Activated CD8-positive, alpha-beta memory T cell treated with anti-CD3 and anti-CD28 coated beads, Interleukin-2, amount 50 U/mL, for 48 hours (primary cell): ENCODE measurements around the gene ANXA3.
"Not testable (repeated sequence)": the region's sequence is repeated elsewhere in the genome, so short reads cannot be mapped to it uniquely, and the experiment has no call there.

Source experiments
- DNase-seq: peaks from one replicate; pipeline ENCODE4 v3.0.0-alpha.2; 2020

The ANXA3 gene

GRCh38 chr4:78551420-78552351 is at the start of gene ANXA3:
ANXA3 (plus strand) TSS chr4:78551770; CDS start chr4:78554474, 2,704 bp downstream.
- peak; percentile 58 for DNase-seq

- DNase-seq = not testable (repeated sequence)
Observed at GRCh38 chr4:78506260-78506659, 45.3 kb upstream of the ANXA3 start.

GRCh38 chr4:78509043-78509442 is 42.5 kb upstream of the ANXA3 start:
- no peak for DNase-seq

- DNase-seq = no peak
Observed at GRCh38 chr4:78510108-78510507, 41.5 kb upstream of the ANXA3 start.

- DNase-seq = no peak
Observed at GRCh38 chr4:78510681-78511080, 40.9 kb upstream of the ANXA3 start.

GRCh38 chr4:78512357-78512920 is 39.1 kb upstream of the ANXA3 start:
- no peak for DNase-seq

GRCh38 chr4:78513411-78513975 is 38.1 kb upstream of the ANXA3 start:
- no peak for DNase-seq

- no peak for DNase-seq
Observed at GRCh38 chr4:78517050-78517652, 34.4 kb upstream of the ANXA3 start.

GRCh38 chr4:78518561-78518960 is 33.0 kb upstream of the ANXA3 start:
- no peak for DNase-seq

- DNase-seq = no peak
Observed at GRCh38 chr4:78519962-78520361, 31.6 kb upstream of the ANXA3 start.

GRCh38 chr4:78520808-78521226 is 30.8 kb upstream of the ANXA3 start:
- no peak for DNase-seq

- DNase-seq = no peak
Observed at GRCh38 chr4:78524009-78524408, 27.6 kb upstream of the ANXA3 start.

- no peak for DNase-seq
Observed at GRCh38 chr4:78525559-78525958, 26.0 kb upstream of the ANXA3 start.

- DNase-seq = no peak
Observed at GRCh38 chr4:78527103-78527502, 24.5 kb upstream of the ANXA3 start.

GRCh38 chr4:78527555-78527954 is 24.0 kb upstream of the ANXA3 start:
- DNase-seq = no peak

GRCh38 chr4:78528327-78528726 is 23.2 kb upstream of the ANXA3 start:
- DNase-seq = no peak

GRCh38 chr4:78529569-78530209 is 21.9 kb upstream of the ANXA3 start:
- DNase-seq = no peak

GRCh38 chr4:78532046-78532445 is 19.5 kb upstream of the ANXA3 start:
- DNase-seq = no peak

- no peak for DNase-seq
Observed at GRCh38 chr4:78533854-78534253, 17.7 kb upstream of the ANXA3 start.

- no peak for DNase-seq
Observed at GRCh38 chr4:78534286-78534955, 17.1 kb upstream of the ANXA3 start.

GRCh38 chr4:78542373-78542772 is 9.2 kb upstream of the ANXA3 start:
- no peak for DNase-seq

GRCh38 chr4:78543424-78544125 is 8.0 kb upstream of the ANXA3 start:
- no peak for DNase-seq
